ENCODE results near the gene PDE10A.

Gene PDE10A

GRCh38 chr6:165645919-165646318, 17.1 kb downstream of the PDE10A start:
- H3K4me3 ChIP-seq (ENCODE audit: low read length), result no peak overlapping the region
- H3K9me3 ChIP-seq (ENCODE audit: control insufficient read depth, low read length), result no peaks in the 10 kb centered on the region
- no peaks in the 10 kb centered on the region for H3K36me3 ChIP-seq (ENCODE audit: control insufficient read depth, insufficient read depth, low read length)

GRCh38 chr6:165644586-165645266, 18.3 kb downstream of the PDE10A start:
- Histone ChIP-seq H3K9ac (ENCODE audit: low read length) (no peak overlapping the region), H3K4me1 (ENCODE audit: control insufficient read depth, insufficient read depth, low read length) (no peaks in the 10 kb centered on the region), H3K27me3 (ENCODE audit: control insufficient read depth, insufficient read depth, low read length) (no peaks in the 10 kb centered on the region), H3K9me3 (ENCODE audit: control insufficient read depth, low read length) (no peaks in the 10 kb centered on the region), H3K4me3 (ENCODE audit: low read length) (no peak overlapping the region), H3K36me3 (ENCODE audit: control insufficient read depth, insufficient read depth, low read length) (no peaks in the 10 kb centered on the region)

More at GRCh38 chr6:165645919-165646318, 17.1 kb downstream of the PDE10A start:
- Histone ChIP-seq H3K4me1 (ENCODE audit: control insufficient read depth, insufficient read depth, low read length) (no peaks in the 10 kb centered on the region), H3K9ac (ENCODE audit: low read length) (no peak overlapping the region), H3K27me3 (ENCODE audit: control insufficient read depth, insufficient read depth, low read length) (no peaks in the 10 kb centered on the region)

GRCh38 chr6:165643015-165643414, 20.0 kb downstream of the PDE10A start:
- no peak overlapping the region for H3K9ac ChIP-seq (ENCODE audit: low read length)
- no peaks in the 10 kb centered on the region for H3K9me3 ChIP-seq (ENCODE audit: control insufficient read depth, low read length)
- no peaks in the 10 kb centered on the region for H3K4me1 ChIP-seq (ENCODE audit: control insufficient read depth, insufficient read depth, low read length)
- no peaks in the 10 kb centered on the region for H3K36me3 ChIP-seq (ENCODE audit: control insufficient read depth, insufficient read depth, low read length)
- H3K4me3 ChIP-seq (ENCODE audit: low read length), result no peak overlapping the region
- no peaks in the 10 kb centered on the region for H3K27me3 ChIP-seq (ENCODE audit: control insufficient read depth, insufficient read depth, low read length)

GRCh38 chr6:165641672-165642156, 21.3 kb downstream of the PDE10A start:
- H3K4me3 ChIP-seq (ENCODE audit: low read length), result no peak overlapping the region
- no peak overlapping the region for H3K9ac ChIP-seq (ENCODE audit: low read length)
- H3K4me1 ChIP-seq (ENCODE audit: control insufficient read depth, insufficient read depth, low read length), result no peaks in the 10 kb centered on the region
- no peaks in the 10 kb centered on the region for H3K27me3 ChIP-seq (ENCODE audit: control insufficient read depth, insufficient read depth, low read length)
- no peaks in the 10 kb centered on the region for H3K36me3 ChIP-seq (ENCODE audit: control insufficient read depth, insufficient read depth, low read length)
- no peaks in the 10 kb centered on the region for H3K9me3 ChIP-seq (ENCODE audit: control insufficient read depth, low read length)

- Histone ChIP-seq H3K27me3 (ENCODE audit: control insufficient read depth, insufficient read depth, low read length) (no peaks in the 10 kb centered on the region), H3K36me3 (ENCODE audit: control insufficient read depth, insufficient read depth, low read length) (no peaks in the 10 kb centered on the region), H3K4me3 (ENCODE audit: low read length) (no peak overlapping the region), H3K9me3 (ENCODE audit: control insufficient read depth, low read length) (no peaks in the 10 kb centered on the region), H3K4me1 (ENCODE audit: control insufficient read depth, insufficient read depth, low read length) (no peaks in the 10 kb centered on the region), H3K9ac (ENCODE audit: low read length) (no peak overlapping the region)
These were observed 22.2 kb downstream of the PDE10A start for GRCh38 chr6:165640806-165641205.

- H3K4me3 ChIP-seq (ENCODE audit: low read length), result no peak overlapping the region
- H3K9ac ChIP-seq (ENCODE audit: low read length), result no peak overlapping the region
- no peaks in the 10 kb centered on the region for H3K27me3 ChIP-seq (ENCODE audit: control insufficient read depth, insufficient read depth, low read length)
- no peaks in the 10 kb centered on the region for H3K9me3 ChIP-seq (ENCODE audit: control insufficient read depth, low read length)
- no peaks in the 10 kb centered on the region for H3K36me3 ChIP-seq (ENCODE audit: control insufficient read depth, insufficient read depth, low read length)
- H3K4me1 ChIP-seq (ENCODE audit: control insufficient read depth, insufficient read depth, low read length), result peaks cover 7% of the 10 kb centered on the region
These were observed 24.5 kb downstream of the PDE10A start for GRCh38 chr6:165638530-165638929.

- H3K4me3 ChIP-seq (ENCODE audit: low read length), result no peak overlapping the region
- peaks cover 7% of the 10 kb centered on the region for H3K4me1 ChIP-seq (ENCODE audit: control insufficient read depth, insufficient read depth, low read length)
These were observed 25.5 kb downstream of the PDE10A start for GRCh38 chr6:165637586-165637985.

GRCh38 chr6:165636402-165637048, 26.5 kb downstream of the PDE10A start:
- no peaks in the 10 kb centered on the region for H3K9me3 ChIP-seq (ENCODE audit: control insufficient read depth, low read length)
- H3K27me3 ChIP-seq (ENCODE audit: control insufficient read depth, insufficient read depth, low read length), result no peaks in the 10 kb centered on the region
- H3K36me3 ChIP-seq (ENCODE audit: control insufficient read depth, insufficient read depth, low read length), result no peaks in the 10 kb centered on the region
- H3K4me3 ChIP-seq (ENCODE audit: low read length), result no peak overlapping the region
- peaks cover 7% of the 10 kb centered on the region for H3K4me1 ChIP-seq (ENCODE audit: control insufficient read depth, insufficient read depth, low read length)
- no peak overlapping the region for H3K9ac ChIP-seq (ENCODE audit: low read length)

More at GRCh38 chr6:165637586-165637985, 25.5 kb downstream of the PDE10A start:
- H3K9me3 ChIP-seq (ENCODE audit: control insufficient read depth, low read length), result no peaks in the 10 kb centered on the region
- H3K27me3 ChIP-seq (ENCODE audit: control insufficient read depth, insufficient read depth, low read length), result no peaks in the 10 kb centered on the region
- no peak overlapping the region for H3K9ac ChIP-seq (ENCODE audit: low read length)
- no peaks in the 10 kb centered on the region for H3K36me3 ChIP-seq (ENCODE audit: control insufficient read depth, insufficient read depth, low read length)

- no peaks in the 10 kb centered on the region for H3K27me3 ChIP-seq (ENCODE audit: control insufficient read depth, insufficient read depth, low read length)
- no peak overlapping the region for H3K9ac ChIP-seq (ENCODE audit: low read length)
- H3K4me1 ChIP-seq (ENCODE audit: control insufficient read depth, insufficient read depth, low read length), result peaks cover 7% of the 10 kb centered on the region
- H3K9me3 ChIP-seq (ENCODE audit: control insufficient read depth, low read length), result no peaks in the 10 kb centered on the region
- H3K4me3 ChIP-seq (ENCODE audit: low read length), result no peak overlapping the region
- no peaks in the 10 kb centered on the region for H3K36me3 ChIP-seq (ENCODE audit: control insufficient read depth, insufficient read depth, low read length)
These were observed 27.1 kb downstream of the PDE10A start for GRCh38 chr6:165635965-165636364.

GRCh38 chr6:165634101-165634880, 28.8 kb downstream of the PDE10A start:
- Histone ChIP-seq H3K4me3 (ENCODE audit: low read length) (no peak overlapping the region), H3K9ac (ENCODE audit: low read length) (no peak overlapping the region), H3K36me3 (ENCODE audit: control insufficient read depth, insufficient read depth, low read length) (no peaks in the 10 kb centered on the region), H3K4me1 (ENCODE audit: control insufficient read depth, insufficient read depth, low read length) (peaks cover 7% of the 10 kb centered on the region), H3K9me3 (ENCODE audit: control insufficient read depth, low read length) (no peaks in the 10 kb centered on the region), H3K27me3 (ENCODE audit: control insufficient read depth, insufficient read depth, low read length) (no peaks in the 10 kb centered on the region)

- H3K9ac ChIP-seq (ENCODE audit: low read length), result no peak overlapping the region
- H3K36me3 ChIP-seq (ENCODE audit: control insufficient read depth, insufficient read depth, low read length), result no peaks in the 10 kb centered on the region
- no peak overlapping the region for H3K4me3 ChIP-seq (ENCODE audit: low read length)
- no peaks in the 10 kb centered on the region for H3K27me3 ChIP-seq (ENCODE audit: control insufficient read depth, insufficient read depth, low read length)
- no peaks in the 10 kb centered on the region for H3K9me3 ChIP-seq (ENCODE audit: control insufficient read depth, low read length)
- peaks cover 7% of the 10 kb centered on the region for H3K4me1 ChIP-seq (ENCODE audit: control insufficient read depth, insufficient read depth, low read length)
These were observed 30.8 kb downstream of the PDE10A start for GRCh38 chr6:165632194-165632593.

- Histone ChIP-seq H3K9ac (ENCODE audit: low read length) (no peak overlapping the region), H3K9me3 (ENCODE audit: control insufficient read depth, low read length) (no peaks in the 10 kb centered on the region), H3K27me3 (ENCODE audit: control insufficient read depth, insufficient read depth, low read length) (no peaks in the 10 kb centered on the region), H3K4me1 (ENCODE audit: control insufficient read depth, insufficient read depth, low read length) (peaks cover 7% of the 10 kb centered on the region), H3K4me3 (ENCODE audit: low read length) (no peak overlapping the region), H3K36me3 (ENCODE audit: control insufficient read depth, insufficient read depth, low read length) (no peaks in the 10 kb centered on the region)
These were observed 32.5 kb downstream of the PDE10A start for GRCh38 chr6:165630544-165630953.

All from mucosa of stomach (tissue), 1 donor.